HL-60/S4 treated with phorbol 12-myristate 13-acetate at 8.2 ng/mL for 4 days and 3 days (cell line): Measurements from ENCODE around the gene FANCC.
"Not testable (repeated sequence)": the region's sequence is repeated elsewhere in the genome, so short reads cannot be mapped to it uniquely, and the experiment has no call there.

Source experiments
- in situ Hi-C: fragments of 300-500 bp; cut with MboI; formaldehyde crosslinking; loops from 2 replicates; pipeline ENCODE4 v1.15.0; 2022; ENCODE audit warnings: low sequenced_read_pairs

The FANCC gene

GRCh38 chr9:95239071-95239470 lies 78.4 kb downstream of the FANCC start:
- in situ Hi-C loops = no loop called here

- in situ Hi-C loops = no loop called here
Measured at GRCh38 chr9:95237336-95237735, 80.2 kb downstream of the FANCC start.

DNA sequence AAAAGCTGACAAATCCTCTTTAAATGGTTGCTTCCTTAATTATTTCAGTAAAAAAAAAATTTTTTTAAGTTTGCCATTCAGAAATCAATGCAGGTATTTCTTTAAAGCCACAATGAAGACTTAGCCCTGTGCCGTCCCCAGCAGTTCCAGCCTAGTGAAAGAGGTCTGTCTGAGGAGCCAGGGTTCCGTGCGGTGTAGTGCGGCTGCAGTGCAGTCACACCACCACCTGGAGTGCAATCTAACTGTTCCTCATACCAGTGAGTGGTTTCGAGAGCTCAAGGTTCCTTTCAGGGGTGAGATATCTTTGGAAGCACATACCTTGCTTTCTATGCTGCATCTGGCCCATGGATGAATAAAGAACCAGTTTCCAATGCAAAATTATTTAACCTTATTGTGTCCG lies 87.5 kb downstream of the FANCC start:
- in situ Hi-C loops = no loop called here

DNA sequence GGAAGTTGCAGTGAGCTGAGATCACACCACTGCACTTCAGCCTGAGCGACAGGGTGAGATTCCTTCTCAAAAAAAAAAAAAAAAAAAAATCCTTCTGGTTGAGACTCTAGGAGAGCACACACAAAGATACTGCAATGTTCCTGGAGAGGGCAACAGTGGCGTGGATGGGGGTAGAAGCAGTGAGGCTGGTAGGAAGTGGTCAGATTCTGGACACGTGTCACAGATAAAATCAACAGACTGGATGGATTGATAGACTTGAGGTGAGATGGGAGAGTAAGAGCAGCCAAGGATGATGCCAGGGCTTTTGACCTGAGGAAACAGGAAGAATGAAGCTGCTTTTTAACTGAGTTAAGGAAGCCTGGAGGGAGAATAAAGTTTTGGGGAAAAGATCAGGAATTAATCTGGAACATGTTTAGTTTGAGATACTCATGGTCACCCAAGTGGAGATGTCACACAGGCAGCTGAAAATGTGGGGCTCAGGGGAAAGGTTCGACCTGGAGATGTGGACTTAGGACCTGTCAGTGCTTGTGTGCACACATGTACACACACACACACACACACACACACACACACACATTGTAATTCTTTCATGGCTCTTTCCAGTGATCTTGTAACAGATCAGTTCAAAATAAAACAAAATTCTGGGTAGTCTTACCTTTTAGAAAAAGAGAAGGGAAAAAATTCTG lies 88.1 kb downstream of the FANCC start:
- in situ Hi-C loops = no loop called here

DNA sequence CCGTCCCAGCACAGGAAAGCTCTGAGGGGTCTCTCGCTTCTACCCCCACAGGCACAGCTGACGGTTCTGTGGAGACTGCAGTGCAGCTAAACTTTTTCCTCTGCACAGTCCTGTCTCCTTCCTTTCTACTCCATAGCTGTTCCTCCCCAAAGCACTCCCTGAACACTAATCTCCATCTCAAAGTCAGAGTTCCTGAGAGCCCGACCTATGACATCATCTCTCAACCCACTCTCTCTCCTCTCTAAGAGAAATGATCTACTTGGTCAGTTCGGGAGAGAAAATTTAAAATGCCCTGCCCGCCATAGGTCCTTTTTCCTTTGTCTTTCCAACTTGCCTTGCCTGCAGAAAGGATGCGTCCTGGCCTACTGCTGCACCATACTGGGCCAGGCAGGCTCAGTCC lies 90.6 kb downstream of the FANCC start:
- in situ Hi-C loops = no loop called here

- in situ Hi-C loops = no loop called here
Measured at GRCh38 chr9:95225726-95226106, 91.8 kb downstream of the FANCC start.

DNA sequence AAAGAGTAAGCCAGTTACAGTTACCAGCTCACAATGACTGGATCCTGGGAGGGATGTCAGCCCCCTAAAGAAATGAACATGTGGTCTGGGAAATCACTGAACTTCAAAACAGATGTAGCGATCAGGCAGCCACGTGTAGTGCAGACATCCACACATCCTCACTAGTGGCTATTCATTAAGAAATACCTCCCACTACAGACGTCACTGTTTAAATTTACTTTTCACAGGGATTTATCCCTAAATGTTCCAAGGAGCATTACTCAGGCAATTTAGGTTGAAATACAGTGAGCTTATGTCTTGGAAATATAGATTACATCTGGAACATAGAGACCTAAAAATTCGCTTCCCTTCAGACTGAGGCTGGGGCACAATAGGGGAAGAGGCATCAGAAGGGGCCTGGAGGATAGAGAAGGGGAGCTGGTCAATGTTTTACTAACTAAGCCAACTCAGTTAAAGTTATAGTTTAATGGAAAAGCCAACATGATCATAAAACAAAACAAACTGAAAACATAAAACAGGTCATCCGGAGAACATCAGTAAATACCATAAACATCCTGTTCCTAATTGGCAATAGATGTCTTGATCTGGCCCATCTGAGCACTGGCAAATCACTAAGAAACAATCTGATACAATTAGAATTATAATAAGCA lies 92.3 kb downstream of the FANCC start:
- in situ Hi-C loops = no loop called here

DNA sequence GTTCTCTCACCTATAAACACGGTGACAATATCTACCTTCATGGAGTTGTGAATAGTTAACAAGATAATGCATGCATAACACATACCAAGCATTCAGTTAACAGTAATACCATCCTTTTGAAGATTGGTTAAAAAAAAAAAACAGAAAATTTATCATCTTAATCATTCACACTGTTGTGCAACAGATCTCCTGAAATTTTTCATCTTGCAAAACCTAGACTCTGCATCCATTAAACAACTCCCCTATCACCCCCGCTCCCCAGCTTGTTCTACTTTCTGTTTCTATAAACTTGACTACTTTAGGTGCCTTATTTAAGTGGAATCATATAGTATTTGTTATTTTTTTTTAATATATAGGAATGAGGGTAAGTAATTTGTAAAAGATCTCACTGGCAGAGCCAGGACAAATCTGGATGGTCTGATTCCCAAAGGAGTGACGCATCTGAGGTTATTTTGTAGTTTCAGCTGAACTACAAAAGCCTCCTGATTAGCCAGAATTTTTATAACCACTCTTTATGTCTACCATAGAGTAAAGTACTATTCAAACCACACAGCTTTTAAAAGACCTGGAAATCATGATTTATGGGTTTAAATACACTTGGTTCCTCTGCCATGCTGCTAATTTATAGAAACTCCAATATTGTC lies 93.0 kb downstream of the FANCC start:
- in situ Hi-C loops = no loop called here

GRCh38 chr9:95220352-95220751 lies 97.2 kb downstream of the FANCC start:
- in situ Hi-C loops = not testable (repeated sequence)

DNA sequence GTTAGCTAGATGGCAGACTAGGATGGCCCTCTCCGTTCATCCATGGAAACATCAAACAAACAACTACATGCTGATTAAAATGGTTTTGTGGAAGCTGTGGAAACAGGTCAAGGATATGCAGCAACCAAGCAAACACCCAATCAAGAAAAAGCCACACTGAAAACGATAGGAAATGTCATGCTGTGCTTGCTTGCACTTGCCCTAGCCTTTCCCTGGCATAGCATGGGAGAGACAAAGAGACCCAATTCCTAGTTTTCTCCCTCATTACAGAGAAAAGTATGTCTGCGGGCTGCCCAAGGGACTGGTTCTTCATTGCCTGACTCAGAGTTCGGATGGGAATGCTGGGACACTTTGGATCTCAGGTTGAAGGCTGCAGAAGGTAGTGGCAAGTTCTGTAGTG lies 98.7 kb downstream of the FANCC start:
- in situ Hi-C loops = no loop called here

GRCh38 chr9:95217936-95218335 lies 99.6 kb downstream of the FANCC start:
- in situ Hi-C loops = no loop called here

DNA sequence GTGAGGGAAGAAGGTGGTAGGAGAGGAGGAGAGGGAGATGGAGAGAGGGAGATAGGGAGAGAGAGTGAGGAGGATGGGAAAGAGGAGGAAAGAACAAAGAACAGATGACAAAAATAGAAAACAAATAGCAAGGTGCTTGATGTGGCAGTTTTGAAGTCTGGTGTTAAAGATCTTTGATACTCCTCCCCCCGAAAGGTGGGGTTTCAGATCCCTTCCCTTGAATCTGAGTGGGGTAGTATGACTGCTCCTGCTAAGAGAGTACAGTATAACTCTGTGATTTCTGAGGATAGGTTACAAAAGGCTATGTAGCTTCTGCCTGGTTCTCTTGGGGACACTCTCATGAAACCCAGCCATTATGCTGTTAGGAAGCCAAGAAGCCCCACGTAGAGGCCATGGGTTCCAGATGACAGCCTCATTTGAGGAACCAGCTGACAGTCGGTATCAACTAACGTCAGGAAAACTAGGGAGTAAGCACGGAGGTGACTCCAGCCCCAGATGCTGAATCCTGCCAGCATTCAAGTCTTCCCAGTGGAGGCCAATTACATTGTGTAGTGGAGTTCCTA lies 102.1 kb downstream of the FANCC start:
- in situ Hi-C loops = no loop called here

DNA sequence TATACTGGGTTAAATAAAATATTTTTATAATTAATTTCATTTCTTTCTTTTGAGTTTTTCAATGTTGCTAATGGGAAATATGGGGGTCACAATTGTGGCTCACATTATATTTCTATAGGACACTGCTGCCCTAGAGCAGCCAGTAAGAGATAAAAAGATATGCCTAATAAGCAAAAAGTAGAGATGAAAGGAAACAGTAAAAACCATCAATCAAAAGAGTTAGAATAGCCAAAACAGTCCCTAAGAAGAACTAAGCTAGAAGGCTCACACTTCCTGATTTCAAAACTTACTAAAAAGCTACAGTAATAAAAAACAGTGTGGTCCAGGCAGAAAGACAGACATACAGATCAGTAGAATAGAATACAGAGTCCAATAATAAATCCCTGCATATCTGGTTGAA lies 104.4 kb downstream of the FANCC start:
- in situ Hi-C loops = no loop called here

DNA sequence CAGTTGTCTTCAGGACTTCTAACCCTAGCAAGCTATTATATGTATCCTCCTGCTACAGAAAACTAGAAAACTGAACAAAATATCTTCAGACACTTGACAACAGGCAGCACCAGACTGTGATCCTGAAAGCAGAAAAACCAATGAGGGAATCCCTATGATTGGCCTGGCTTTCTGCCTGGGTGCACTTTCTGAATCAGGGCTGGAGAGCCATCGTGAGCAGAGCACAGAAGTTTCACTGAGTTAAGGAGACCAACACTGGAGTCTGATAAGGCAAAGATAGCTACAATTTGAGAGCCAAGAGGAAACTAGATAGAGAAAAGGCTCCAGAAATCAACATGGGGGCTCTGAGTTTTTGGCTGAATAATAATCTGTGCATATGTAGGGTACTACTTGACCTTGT lies 106.5 kb downstream of the FANCC start:
- in situ Hi-C loops = no loop called here

DNA sequence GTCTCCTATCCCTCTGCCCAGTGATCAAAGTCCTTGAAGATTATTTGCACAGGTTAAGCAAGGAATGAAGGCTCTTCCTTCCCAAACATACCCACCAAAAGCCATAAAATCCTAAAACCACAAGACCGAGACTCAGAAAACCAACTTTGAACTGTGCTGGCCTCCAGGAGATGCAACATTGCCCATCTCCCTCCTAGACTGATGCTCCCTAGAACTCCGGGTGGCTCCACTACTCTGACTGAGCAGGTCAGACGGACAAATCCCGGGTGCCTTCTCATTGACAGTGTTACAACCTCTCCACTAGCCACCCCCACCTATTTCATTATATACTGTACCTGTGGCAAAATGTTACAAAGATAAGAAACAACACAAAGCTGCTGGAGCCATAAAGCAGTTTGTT lies 110.1 kb downstream of the FANCC start:
- in situ Hi-C loops = no loop called here

- in situ Hi-C loops = no loop called here
Measured at GRCh38 chr9:95206143-95206542, 111.4 kb downstream of the FANCC start.

DNA sequence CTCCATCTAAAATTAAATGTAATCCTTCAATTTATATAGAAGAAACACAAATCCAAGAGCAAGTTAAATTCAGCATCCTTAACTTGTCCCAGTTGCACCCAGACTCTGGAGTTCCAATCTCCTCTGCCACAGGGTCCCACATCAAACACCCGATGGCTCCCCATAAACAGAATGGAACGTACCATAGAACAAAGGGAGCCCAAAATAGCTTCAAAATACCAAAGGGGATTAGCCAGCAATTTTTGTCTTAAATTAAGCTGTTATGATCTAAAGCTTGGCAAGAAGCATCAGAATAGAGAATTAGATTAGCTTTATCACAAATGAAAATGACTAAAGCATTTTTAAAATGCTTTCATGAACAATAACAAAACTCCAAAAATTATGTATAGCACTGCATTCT lies 112.8 kb downstream of the FANCC start:
- in situ Hi-C loops = no loop called here

DNA sequence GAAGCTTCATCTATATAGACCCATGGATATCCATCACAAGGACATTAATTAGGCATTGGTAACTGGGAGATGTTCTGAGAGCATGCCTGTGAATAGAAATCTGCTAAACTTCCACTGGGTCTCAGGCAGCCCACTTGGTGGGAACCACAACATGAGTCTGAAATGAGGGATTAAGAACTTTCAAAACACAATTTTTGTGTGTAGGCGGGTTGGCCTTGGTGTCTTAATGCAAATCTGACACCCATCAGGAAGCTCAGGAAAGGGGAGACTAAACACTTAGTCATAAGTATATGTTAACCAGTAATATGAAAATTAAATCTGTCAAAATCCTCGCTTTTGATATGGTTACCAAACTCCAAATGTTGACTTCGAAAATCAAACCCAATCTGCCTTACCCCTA lies 113.2 kb downstream of the FANCC start:
- in situ Hi-C loops = no loop called here

DNA sequence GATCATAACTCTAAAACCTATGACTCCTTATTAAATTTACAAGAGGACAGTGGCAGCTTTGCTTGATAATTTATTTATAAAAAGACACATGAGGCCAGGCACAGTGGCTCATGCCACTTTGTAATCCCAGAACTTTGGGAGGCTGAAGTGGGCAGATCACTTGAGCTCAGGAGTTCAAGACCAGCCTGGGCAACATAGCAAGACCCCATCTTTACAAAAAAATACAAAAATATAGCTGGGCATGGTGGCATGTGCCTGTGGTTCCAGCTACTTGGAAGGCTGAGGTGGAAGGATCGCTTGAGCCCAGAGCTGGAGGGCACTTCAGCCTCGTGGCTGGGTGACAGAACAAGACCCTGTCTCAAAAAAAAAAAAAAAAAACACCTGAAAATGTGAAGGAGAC lies 114.5 kb downstream of the FANCC start:
- in situ Hi-C loops = not testable (repeated sequence)

- in situ Hi-C loops = no loop called here
Measured at GRCh38 chr9:95202076-95202681, 115.3 kb downstream of the FANCC start.

GRCh38 chr9:95201206-95201605 lies 116.3 kb downstream of the FANCC start:
- in situ Hi-C loops = no loop called here
